HG02981 (cell line): ENCODE results near the gene MIF4GD.
"Not testable (repeated sequence)": the region's sequence is repeated elsewhere in the genome, so short reads cannot be mapped to it uniquely, and the experiment has no call there.

ENCODE experiments used
- ATAC-seq: cut with Tn5 transposase; IDR thresholded peaks from one replicate; pipeline ENCODE4 v1.9.1; 2021; ENCODE audit warnings: mild to moderate bottlenecking, moderate library complexity; ENCODE audit not compliant: unreplicated experiment

Gene MIF4GD

GRCh38 chr17:75288770-75289114, 17.7 kb upstream of the MIF4GD start:
- ATAC-seq, result peak; percentile 14

- ATAC-seq, result no peak
Observed at GRCh38 chr17:75288359-75288758, 17.3 kb upstream of the MIF4GD start.

- no peak for ATAC-seq
Observed at GRCh38 chr17:75287221-75287620, 16.2 kb upstream of the MIF4GD start.

- no peak for ATAC-seq
Observed at GRCh38 chr17:75285123-75285522, 14.1 kb upstream of the MIF4GD start.

GRCh38 chr17:75280189-75280588, 9.2 kb upstream of the MIF4GD start:
- not testable (repeated sequence) for ATAC-seq

- no peak for ATAC-seq
Observed at GRCh38 chr17:75277664-75278071, 6.6 kb upstream of the MIF4GD start.

GRCh38 chr17:75273977-75274708, 3.1 kb upstream of the MIF4GD start:
- ATAC-seq, result no peak

GRCh38 chr17:75272848-75273184, 1.8 kb upstream of the MIF4GD start:
- ATAC-seq, result no peak

- ATAC-seq, result no peak
Observed at GRCh38 chr17:75271955-75272847, 1.2 kb upstream of the MIF4GD start.

- peak; percentile 64 for ATAC-seq
Observed at GRCh38 chr17:75271233-75271954, 363 bp upstream of the MIF4GD start.

GRCh38 chr17:75270218-75270965, 639 bp downstream of the MIF4GD start:
- peak; percentile 33 for ATAC-seq

GRCh38 chr17:75269844-75270217, 1.2 kb downstream of the MIF4GD start:
- no peak for ATAC-seq

GRCh38 chr17:75267411-75268232, 3.4 kb downstream of the MIF4GD start:
- no peak for ATAC-seq

GRCh38 chr17:75267153-75267410, 3.9 kb downstream of the MIF4GD start:
- no peak for ATAC-seq

GRCh38 chr17:75266316-75267152, 4.5 kb downstream of the MIF4GD start:
- no peak for ATAC-seq

GRCh38 chr17:75265614-75266315, 5.3 kb downstream of the MIF4GD start:
- no peak for ATAC-seq

GRCh38 chr17:75263055-75263454, 8.0 kb downstream of the MIF4GD start:
- ATAC-seq, result no peak

- no peak for ATAC-seq
Observed at GRCh38 chr17:75262112-75262606, 8.9 kb downstream of the MIF4GD start.
